GM19463 (cell line): ENCODE data around the gene ENC1.

Experiments used
- ATAC-seq: cut with Tn5 transposase; IDR thresholded peaks from one replicate; pipeline ENCODE4 v1.9.1; 2021; ENCODE audit warnings: mild to moderate bottlenecking, moderate library complexity; ENCODE audit not compliant: unreplicated experiment

Gene ENC1

DNA sequence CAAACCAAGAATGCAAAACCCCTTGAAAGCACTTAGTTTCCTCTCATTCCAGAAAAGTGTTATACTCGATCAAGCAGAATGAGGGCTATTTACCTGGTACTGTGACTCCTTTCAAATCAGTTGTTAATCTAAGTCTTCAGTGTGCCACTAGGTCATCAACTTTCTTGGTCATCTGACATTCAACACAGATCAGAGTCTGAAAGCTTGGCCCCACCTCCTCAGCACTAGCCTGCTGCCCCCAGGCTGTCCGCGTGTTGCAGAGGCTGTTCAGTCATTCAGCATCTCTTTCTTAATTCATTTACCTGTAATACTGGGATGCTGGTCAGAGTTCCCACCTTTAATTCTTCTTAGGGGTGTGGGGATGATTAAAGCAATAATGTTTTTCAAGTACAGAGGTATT is 28.5 kb downstream of the ENC1 start:
- no peak for ATAC-seq

DNA sequence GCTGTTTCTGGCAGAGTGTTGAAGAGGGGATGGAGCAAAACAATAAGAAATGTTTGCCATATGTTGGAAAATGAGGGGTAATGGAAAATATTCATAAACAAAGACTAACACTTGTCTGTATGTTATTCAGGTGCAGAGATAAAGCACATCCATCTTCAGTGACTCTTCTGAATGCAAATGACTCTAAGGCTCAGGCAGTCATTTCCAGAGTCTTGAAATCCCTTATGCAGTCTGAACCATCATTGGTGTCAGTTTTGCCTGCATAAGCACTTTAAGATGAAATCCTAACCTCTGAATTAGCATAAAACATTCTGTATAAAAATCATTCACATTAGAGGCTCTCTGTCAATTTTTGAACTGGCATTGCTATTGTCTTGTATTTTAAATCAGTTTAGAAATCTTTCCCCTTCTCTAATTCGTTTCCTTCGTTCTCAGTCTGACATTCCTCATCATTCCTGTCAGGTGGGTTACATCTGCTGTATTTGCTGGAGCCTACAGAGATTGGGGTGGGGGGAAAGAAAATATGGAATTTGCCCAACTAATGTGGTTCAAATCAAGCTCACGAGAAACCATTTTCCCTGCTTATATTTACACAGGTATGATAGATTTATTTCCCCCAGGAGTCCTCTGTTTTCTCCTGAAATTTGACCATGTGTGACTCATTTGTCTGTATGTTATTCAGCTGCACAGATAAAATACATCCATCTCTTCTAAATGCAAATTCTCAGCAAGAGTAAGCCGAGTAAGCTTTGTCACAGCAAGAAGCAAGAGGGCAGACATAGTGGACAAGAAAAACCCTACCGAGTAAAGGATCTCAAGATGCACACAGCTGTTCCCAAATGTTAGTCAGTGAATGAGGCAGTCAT is 31.6 kb downstream of the ENC1 start:
- ATAC-seq: no peak

DNA sequence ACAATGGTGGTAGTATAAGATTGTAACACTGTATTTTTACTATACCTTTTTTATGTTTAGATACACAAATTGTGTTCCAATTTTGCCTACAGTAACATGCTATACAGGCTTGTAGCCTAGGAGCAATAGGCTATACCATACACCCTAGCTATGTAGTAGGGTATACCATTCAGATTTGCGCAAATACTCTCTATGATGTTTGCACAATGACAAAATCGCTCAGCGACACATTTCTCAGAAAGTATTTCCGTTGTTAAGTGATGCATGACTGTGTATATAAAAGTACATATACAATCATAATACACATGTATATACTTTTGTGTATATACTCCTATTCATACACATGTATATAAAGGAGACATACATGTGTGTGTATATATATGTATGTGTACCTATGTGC is 34.8 kb downstream of the ENC1 start:
- no peak for ATAC-seq

DNA sequence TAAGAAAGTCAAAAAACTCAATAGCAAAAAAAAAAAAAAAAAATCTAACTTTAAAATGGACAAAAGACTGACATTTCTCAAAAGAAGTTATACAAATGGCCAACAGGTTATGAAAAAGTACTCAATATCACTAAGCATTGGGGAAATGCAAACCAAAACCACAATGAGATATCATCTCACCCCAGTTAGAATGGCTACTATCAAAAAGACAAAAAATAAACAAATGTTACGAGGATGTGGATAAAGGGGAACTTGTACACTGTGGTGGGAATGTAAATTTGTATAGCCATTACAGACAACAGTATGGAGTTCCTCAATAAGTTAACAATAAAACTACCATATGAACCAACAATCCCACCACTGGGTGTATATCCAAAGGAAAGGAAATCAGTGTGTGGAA is 37.2 kb downstream of the ENC1 start:
- no peak for ATAC-seq

DNA sequence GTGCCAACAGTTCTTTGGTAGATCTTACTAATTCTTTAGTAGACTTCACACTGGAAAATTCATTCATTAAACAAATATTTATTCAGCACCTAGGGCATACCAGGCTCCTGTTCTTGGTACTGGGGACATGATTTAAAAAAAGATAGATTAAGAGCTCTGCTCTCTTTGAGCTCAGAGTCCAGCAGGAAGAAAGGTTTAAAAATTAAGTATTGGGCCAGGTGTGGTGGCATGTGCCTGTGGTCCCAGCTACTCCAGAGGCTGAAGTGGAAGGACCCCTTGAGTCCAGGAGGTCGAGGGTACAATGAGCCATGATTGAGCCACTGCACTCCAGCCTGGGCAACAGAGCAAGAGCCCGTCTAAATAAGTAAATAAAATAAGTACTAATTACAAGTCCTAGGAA is 41.4 kb downstream of the ENC1 start:
- no peak for ATAC-seq

DNA sequence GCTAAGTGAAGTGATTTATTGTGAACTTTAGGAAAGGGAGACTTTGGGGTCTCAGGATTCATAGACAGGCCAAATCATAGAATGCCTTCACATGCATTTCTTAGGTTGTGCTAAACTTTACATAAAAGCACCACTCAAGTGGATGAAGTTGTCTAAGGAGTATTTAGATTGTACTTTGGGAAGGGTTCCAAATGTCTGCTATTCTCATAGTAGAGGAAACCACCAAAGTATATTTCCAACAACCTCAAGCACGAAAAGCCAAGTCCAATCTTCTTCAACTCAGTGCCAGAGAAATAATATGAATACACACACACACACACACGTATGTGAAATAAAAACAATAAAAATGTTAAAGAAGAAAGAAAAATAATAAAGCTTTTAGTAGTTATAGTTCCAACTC is 41.8 kb downstream of the ENC1 start:
- no peak for ATAC-seq

DNA sequence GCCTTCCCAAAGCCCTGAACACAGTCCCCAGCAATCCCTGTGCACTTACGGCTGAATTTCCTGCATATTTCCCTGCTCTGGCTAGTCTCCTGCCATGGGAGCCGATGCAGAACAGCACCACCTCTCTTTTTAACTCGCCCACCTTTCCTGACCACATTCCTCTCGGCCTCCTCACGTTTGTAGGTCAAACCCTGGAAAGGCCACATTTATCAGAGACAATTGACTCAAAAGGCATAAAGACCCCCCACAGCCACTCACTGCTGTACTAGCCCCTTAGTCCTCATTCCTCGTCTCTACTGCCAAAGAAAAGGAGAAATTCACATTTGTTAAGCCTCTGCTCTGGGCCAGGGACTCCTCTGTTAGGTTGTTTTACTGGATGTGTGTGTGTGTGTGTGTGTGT is 43.6 kb downstream of the ENC1 start:
- no peak for ATAC-seq

DNA sequence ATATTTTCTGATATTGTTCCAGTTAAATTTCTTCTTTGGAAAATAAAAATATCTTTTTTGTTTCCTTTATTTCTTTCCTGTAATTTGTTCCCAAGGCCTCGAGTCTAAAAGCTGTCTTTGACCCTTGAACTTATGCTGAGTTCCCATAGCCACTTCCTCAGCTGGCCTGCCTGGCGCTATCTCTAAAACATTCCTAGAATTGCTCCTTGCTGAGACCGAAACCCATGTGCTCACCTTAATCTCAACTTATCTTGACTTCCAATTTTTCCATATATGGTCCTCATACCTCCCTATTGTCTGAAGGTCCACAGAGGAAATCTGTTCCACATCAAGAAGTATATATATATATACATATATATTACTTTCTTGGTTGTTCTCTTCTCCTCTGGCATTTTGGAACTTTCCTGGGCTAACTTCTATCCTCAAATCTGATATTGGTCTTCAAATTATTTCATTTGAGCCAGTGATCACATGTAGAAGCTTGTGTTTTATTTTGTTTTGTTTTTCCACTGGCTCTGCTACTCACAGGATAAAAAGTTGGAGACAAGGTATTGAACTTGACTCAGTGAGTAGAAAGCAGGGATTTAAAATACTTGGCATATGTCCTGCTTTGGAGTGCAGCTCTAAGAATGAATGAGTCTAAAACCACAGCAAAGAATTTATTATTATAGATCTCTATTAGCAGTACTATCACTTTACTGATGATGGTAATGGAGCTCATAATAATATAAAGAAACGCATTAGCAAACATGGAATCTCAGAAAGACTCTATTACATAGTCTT is 45.2 kb downstream of the ENC1 start:
- ATAC-seq: no peak

DNA sequence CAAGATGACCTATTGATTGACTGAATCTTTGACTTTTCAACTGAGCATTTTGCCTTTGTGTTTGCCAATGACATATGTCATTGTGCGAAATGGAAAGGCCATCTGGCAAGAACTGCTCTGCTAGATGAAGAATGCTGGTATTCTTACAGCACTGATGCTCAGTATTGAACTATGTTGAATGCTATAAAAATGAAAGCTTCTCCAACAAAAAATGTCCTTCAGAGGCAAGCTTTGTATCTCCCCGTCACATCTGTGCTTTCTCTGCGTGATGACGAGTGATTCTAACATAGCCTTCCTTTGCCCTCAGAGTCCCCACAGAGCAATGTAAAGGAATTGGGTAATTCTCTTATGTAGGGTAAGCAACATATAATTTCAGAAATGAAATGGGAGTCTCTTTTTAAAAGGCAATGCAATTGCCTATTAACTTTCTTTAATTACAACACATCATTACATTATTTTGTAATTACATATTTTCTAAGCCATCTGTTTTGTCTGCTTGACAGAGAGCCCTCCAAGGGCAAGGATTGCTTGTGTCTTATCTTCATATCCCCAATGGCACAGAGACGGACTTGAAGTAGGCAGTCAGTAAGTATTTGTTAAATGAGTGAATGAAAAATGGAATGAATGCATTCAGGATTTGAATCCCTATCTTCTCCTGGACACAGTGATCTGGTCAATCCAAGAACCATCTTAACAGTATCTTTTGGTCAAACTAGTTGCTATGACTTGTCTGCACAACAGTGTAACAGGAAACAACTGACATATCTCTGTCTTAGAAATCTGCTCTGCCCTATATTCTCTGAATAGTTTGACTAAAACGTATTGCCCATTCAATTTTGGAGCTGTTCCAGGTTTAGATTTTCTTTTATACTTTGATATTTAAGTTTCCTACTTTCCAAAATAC is 46.1 kb downstream of the ENC1 start:
- no peak for ATAC-seq

DNA sequence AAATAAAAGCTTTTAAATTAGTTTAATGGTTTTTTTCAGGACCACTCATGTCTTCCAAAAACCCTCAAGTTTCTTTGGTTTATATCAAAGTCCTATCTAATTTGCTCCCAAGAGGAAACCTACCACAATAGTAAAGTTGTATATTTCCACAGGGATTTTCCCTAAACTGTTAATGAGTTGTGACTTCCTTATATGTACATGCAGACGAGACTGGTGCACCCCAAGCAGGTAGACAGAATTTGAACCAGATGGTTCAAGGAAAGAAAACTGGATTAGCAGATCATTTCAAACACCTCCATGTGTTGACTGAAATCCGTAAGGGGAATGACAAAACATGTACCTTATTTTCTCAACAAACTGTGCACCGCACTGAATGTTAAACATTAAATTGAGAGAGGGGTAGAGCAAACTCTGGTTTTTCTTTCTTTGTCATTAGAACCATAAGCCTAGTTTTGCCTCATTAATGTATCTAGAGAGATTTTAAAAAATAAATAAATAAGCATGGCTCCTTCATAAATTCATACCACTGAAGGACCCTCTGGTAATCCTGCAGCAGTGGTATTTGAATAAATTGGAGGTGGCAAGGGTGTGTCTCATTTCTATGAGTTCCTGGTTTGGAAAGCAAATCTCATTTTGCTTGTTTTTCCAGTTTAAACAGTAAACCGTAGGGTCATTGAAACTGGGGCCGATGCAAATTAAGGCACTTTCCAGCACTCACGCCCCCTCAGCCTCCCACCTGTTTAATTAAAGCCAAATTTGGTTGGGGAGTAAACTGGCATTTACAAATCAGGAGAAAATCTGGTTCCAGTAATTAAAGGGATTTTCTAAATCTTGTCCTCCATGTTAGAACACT is 51.1 kb downstream of the ENC1 start:
- ATAC-seq: no peak

DNA sequence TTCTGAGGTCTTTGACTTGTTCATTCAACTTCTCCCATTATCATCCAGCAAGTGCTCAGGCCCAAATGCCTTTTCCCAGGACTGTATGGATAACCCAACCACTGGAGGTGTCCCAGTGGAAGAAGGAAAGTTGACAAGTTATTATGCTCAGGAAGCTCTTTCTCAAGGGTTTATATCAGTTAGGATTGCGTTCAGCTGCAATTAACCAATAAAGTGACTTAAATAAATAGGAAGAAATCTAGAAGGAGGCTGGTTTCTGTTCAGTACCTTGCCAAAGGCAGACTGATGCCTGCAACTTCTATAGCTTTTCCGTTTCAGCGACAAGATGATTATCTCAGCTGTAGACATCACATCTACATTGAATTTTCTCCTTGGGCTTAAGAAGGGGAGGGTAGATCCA is 52.1 kb downstream of the ENC1 start:
- no peak for ATAC-seq

DNA sequence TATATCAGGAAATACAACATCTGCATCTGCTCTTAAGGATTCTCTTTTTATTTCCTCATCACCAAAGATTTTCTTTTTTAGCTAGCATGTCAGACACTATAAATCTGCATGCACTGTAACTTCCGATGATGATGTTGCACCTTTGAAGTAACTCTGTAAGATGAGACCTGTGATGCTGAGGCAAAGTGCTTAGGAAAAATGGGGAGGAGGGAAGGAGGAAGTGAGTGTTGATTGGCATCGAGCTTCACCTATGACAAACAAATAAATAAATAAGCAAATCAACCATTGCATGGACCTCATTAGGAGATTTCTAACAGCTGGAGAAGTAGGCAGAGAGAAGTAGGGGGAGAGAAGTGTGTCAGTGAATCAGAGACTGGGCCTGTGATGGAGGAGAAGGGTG is 52.6 kb downstream of the ENC1 start:
- ATAC-seq: no peak

DNA sequence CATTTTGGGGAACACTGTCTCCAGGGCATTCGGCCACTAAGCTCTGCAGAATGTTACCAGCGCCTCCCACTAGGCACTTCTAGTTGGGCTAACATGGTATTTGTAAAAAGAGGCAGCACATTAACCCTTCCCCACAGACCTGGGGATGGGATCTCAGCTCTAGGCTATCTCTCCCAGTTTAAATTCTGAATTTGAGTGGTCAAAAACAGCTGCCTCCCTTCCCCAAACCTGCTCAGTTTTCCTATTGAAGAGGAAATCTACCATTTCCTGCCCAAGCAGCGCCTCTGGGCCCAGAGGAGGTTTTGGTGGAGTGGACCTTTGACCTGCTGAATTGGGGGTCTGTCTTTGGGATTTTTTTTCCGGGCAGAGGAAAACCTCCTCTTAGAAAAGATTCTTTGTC is 53.2 kb downstream of the ENC1 start:
- no peak for ATAC-seq

DNA sequence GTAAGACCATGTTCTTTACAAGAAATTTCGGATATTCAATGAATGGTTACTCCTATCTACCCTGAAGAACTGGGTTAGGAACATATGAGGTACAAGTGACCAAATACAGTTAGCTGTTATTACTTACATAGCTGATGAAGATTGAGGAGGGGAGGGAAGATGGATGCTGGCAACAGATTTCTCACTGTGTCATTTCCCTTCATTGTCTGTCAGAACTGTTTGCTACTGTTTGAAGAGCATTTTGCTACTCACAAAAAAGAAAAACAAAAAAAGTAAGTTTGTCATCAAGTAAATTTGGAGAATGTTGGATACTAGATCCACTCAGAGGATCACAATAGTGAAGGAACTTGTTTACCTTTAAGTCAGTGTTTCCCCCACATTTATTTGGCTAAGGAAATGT is 53.7 kb downstream of the ENC1 start:
- no peak for ATAC-seq

DNA sequence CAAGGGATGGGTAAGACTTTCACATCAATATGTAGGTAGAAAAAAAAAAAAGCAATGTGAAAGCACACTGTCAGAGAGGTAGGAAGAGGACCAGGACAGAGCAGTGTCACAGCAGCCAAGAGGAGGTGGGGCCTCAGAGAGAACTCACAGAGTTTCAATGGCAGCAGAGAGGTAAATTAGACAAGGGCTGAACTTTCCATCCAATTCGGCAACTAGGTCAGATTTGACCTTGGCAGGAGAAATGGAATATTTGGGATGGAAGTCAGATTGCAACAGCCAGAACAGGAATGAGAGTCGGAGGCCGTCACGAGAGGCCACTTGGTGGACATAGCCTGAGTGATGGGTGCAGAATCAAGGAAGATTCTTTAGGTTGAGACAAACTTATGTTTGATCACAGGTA is 57.7 kb downstream of the ENC1 start:
- ATAC-seq: no peak

DNA sequence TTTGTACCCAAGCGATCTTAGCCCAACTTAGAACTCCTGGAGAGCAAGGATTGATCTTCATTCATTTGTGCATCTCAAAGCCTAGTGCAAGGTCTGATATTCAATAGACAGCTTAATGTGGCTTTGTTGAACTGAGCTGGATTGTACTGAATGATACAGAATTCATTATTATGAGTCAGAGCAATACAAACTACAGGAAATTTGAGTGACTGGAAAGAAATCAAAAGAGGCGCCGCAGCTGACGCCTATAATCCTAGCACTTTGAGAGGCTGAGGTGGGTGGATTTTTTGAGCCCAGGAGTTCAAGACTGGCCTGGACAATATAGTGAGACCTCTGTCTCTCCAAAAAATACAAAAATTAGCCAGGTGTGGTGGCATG is 58.6 kb downstream of the ENC1 start:
- ATAC-seq: no peak

DNA sequence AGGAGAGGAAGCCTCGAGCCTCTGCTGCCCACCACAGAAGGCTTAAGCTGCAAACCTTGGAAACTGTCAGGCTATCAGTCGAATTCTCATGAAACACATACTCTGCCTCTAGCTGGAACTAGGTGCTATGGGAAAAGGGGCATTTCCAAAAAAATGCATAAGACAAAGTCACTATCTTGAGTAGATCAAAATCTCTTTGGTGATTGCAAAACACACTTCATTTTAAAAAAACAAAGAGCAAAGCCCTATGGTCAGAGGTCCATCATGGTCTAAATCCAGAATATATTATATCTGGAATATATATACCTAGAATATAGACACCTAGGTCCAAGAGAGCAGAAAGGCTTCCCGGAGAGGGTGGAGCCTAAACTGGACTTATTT is 59.8 kb downstream of the ENC1 start:
- ATAC-seq: no peak

DNA sequence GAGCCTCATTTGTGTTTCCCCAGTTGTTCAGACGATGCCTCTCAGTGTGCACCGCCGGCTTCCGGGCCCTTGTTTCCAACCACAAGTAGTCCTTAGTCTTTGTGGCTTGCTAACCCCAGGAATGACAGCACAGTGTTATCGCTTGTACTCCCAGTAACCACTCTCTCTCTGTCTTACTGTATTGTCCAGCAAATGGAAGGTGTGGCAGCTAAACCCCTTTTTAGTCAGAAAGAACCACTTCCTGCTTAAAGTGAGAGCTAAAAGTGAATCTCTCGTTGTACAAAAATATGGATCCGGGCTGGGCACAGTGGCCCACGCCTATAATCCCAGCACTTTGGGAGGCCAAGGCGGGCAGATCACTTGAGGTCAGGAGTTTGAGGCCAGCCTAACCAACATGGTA is 61.3 kb downstream of the ENC1 start:
- peak; percentile 77 for ATAC-seq

DNA sequence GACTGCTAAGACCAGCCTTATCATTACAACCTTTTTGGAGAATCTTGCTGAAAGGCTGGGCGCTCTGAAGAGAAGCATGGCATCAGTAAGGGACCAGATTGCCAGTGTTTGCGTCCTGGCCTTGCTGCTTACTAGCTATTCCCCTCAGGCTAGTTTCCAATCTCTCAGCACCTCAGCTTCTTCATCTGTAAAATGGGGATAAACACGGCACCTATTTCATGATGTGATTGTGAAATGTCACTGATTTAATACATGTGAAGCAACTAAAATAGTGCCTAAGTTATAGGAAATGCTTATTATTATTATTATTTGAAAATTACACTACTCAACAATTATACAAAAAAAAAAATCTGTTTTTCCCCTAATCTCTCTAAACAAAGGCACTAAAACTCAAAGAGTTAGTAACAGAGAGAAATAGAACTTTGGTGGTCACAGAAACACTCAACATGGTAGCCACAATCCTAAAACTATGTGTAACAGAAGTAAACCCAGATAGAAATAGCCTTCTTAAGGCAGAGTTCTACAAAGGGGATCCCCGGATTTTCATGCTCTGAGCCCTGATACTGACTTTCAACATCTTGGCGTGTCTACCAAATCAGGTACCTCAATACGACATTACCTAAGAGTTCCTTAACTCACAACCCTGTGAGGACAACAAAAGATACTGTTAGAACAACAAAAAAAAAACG is 62.0 kb downstream of the ENC1 start:
- ATAC-seq: peak; percentile 32
